ENCODE measurements around the gene MNAT1.

The MNAT1 gene

GRCh38 chr14:60963761-60964160, 229.2 kb downstream of the MNAT1 start:
- TF ChIP-seq CTCF (IDR thresholded peaks at IDR 0.05; ENCODE audit: borderline replicate concordance, insufficient read depth, low read depth, low read length) = no peak

GRCh38 chr14:60964904-60965303, 230.3 kb downstream of the MNAT1 start:
- no peak for TF ChIP-seq CTCF (IDR thresholded peaks at IDR 0.05; ENCODE audit: borderline replicate concordance, insufficient read depth, low read depth, low read length)
- no peak overlapping the region for H3K4me3 ChIP-seq (ENCODE audit: low read depth, low read length)

More at GRCh38 chr14:60963761-60964160, 229.2 kb downstream of the MNAT1 start:
- H3K4me3 ChIP-seq (ENCODE audit: low read depth, low read length) = no peak overlapping the region

GRCh38 chr14:60965402-60965801, 230.8 kb downstream of the MNAT1 start:
- TF ChIP-seq CTCF (IDR thresholded peaks at IDR 0.05; ENCODE audit: borderline replicate concordance, insufficient read depth, low read depth, low read length) = no peak
- H3K4me3 ChIP-seq (ENCODE audit: low read depth, low read length) = no peak overlapping the region

GRCh38 chr14:60968099-60968498, 233.5 kb downstream of the MNAT1 start:
- no peak for TF ChIP-seq CTCF (IDR thresholded peaks at IDR 0.05; ENCODE audit: borderline replicate concordance, insufficient read depth, low read depth, low read length)
- no peak overlapping the region for H3K4me3 ChIP-seq (ENCODE audit: low read depth, low read length)

GRCh38 chr14:60968671-60969070, 234.1 kb downstream of the MNAT1 start:
- TF ChIP-seq CTCF (IDR thresholded peaks at IDR 0.05; ENCODE audit: borderline replicate concordance, insufficient read depth, low read depth, low read length) = no peak
- no peak overlapping the region for H3K4me3 ChIP-seq (ENCODE audit: low read depth, low read length)

- H3K4me3 ChIP-seq (ENCODE audit: low read depth, low read length) = no peak overlapping the region
- TF ChIP-seq CTCF (IDR thresholded peaks at IDR 0.05; ENCODE audit: borderline replicate concordance, insufficient read depth, low read depth, low read length) = no peak
Measured at GRCh38 chr14:60970146-60970545, 235.6 kb downstream of the MNAT1 start.

- no peak for TF ChIP-seq CTCF (IDR thresholded peaks at IDR 0.05; ENCODE audit: borderline replicate concordance, insufficient read depth, low read depth, low read length)
- H3K4me3 ChIP-seq (ENCODE audit: low read depth, low read length) = no peak overlapping the region
Measured at GRCh38 chr14:60971271-60971670, 236.7 kb downstream of the MNAT1 start.
